K562 (cell line): ENCODE data around the gene HLA-DPA1. TPM values are rescaled to one million over a fixed set of nuclear protein-coding genes. Genes with fewer than 3 reads are reported as not detected.

Experiments
- ATAC-seq: fragments of 200-7000 bp; cut with Tn5 transposase; 3 replicates; pipeline ENCODE4 v1.9.1; 2020; ENCODE audit warnings: moderate library complexity
- BruUV-seq: library from RNA; stranded (reverse); fragments of 400-500 nt; replicated peaks from 2 replicates; lab custom pipeline; 2021; lab: Mats Ljungman, UMichigan
- CTCF ChIA-PET: fragments of 300-600 bp; formaldehyde crosslinking; extraction: SDS; loops from one replicate; lab custom pipeline; 2021; ENCODE audit warnings: low intra/inter-chr PET ratio; lab: Yijun Ruan, JAX
- POLR2A ChIA-PET: fragments of 300-600, 350-650 bp; sonication (Branson Sonifier 250); formaldehyde crosslinking; extraction: SDS; loops from one replicate; lab custom pipeline; 2021; ENCODE audit warnings: antibody characterized with exemption, inconsistent platforms; lab: Yijun Ruan, JAX
- DNase-seq, 4 experiments: peaks; one replicate each; pipeline versions ENCODE4 v3.0.0 to v3.0.0-alpha.2; 2011 to 2018; ENCODE audit warnings: low spot score in 3 of 4, mixed read lengths in 3 of 4; ENCODE audit errors: extremely low read depth in 1 of 4
- FAIRE-seq: peaks from 2 replicates; lab custom pipeline; 2011; peaks lifted over from hg19 to GRCh38; lab: Jason Lieb, UNC
- H2AFZ ChIP-seq: 2 replicates; pipeline ENCODE4 v1.6.0; 2011; ENCODE audit warnings: low read depth, low read length, control low read depth, inconsistent platforms
- H3K27ac ChIP-seq: fragments of 200-600 bp; 3 replicates; pipeline ENCODE4 v1.8.0; 2011; ENCODE audit warnings: low read depth, mild to moderate bottlenecking, control low read depth, inconsistent platforms, low read length, moderate library complexity, mixed read lengths; ENCODE audit errors: extremely low read depth
- H3K27me3 ChIP-seq, 2 experiments: fragments of 300-600 bp in 1 of 2; 2 replicates in 1 of 2; 3 replicates in 1 of 2; pipeline versions ENCODE4 v1.6.0 to v1.8.0; 2011; ENCODE audit warnings: inconsistent platforms in 2 of 2, low read length in 2 of 2, mild to moderate bottlenecking in 1 of 2, mixed read lengths in 1 of 2, moderate library complexity in 1 of 2; ENCODE audit not compliant: control insufficient read depth in 2 of 2, insufficient read depth in 2 of 2
- H3K36me3 ChIP-seq: fragments of 300-600 bp; 3 replicates; pipeline ENCODE4 v1.8.0; 2011; ENCODE audit warnings: mild to moderate bottlenecking, low read length, inconsistent platforms; ENCODE audit not compliant: control insufficient read depth, insufficient read depth
- H3K4me1 ChIP-seq, 2 experiments: fragments of 200-600 bp in 1 of 2; replicated peaks in 1 of 2; 2 replicates in 1 of 2; 3 replicates in 1 of 2; pipeline versions ENCODE4 v1.5.1 to v1.8.0; 2011; ENCODE audit warnings: inconsistent platforms in 2 of 2, low read length in 2 of 2, mild to moderate bottlenecking in 1 of 2, mixed read lengths in 1 of 2, moderate library complexity in 1 of 2; ENCODE audit not compliant: control insufficient read depth in 2 of 2, insufficient read depth in 2 of 2
- H3K4me2 ChIP-seq: 2 replicates; pipeline ENCODE4 v1.6.1; 2011; ENCODE audit warnings: low read length, control low read depth, inconsistent platforms, mixed read lengths; ENCODE audit not compliant: insufficient read depth
- H3K4me3 ChIP-seq: fragments of 200-600 bp; sonication (generic), shearing (Covaris generic); 2 replicates; pipeline ENCODE4 v1.5.1; 2016; ENCODE audit warnings: control low read depth, inconsistent platforms
- H3K79me2 ChIP-seq: fragments of 200-600 bp; 3 replicates; pipeline ENCODE4 v1.8.0; 2011; ENCODE audit warnings: low read length, inconsistent platforms; ENCODE audit not compliant: control insufficient read depth, insufficient read depth
- H3K9ac ChIP-seq, 2 experiments: 2 replicates each; pipeline versions ENCODE4 v1.6.0 to v1.6.1; 2011; ENCODE audit warnings: low read depth in 2 of 2, low read length in 2 of 2, control low read depth in 1 of 2, inconsistent platforms in 1 of 2, mild to moderate bottlenecking in 1 of 2, mixed read lengths in 1 of 2; ENCODE audit not compliant: insufficient read depth in 1 of 2
- H3K9me1 ChIP-seq: one replicate; pipeline ENCODE4 v1.6.0; 2011; ENCODE audit warnings: inconsistent platforms, mild to moderate bottlenecking, low read length, moderate library complexity; ENCODE audit not compliant: control insufficient read depth, insufficient read depth
- H3K9me3 ChIP-seq: replicated peaks from 2 replicates; pipeline ENCODE4 v1.5.1; 2011; ENCODE audit warnings: low read depth, low read length, inconsistent platforms; ENCODE audit not compliant: control insufficient read depth, insufficient read depth
- H4K20me1 ChIP-seq: replicated peaks from 2 replicates; pipeline ENCODE4 v1.6.1; 2011; ENCODE audit warnings: low read length, inconsistent platforms, mixed read lengths; ENCODE audit not compliant: control insufficient read depth, insufficient read depth
- ADNP ChIP-seq: fragments of 200-800 bp; sonication (Bioruptor generic); IDR thresholded peaks from 2 replicates; pipeline ENCODE4 v1.6.1; 2016; ENCODE audit warnings: missing genetic modification characterization, missing compliant biosample characterization
- CBFA2T3 ChIP-seq: fragments of 450-650 bp; IDR thresholded peaks from 2 replicates; pipeline ENCODE4 v1.6.1; 2017
- HDAC2 ChIP-seq: fragments of 450-650 bp; IDR thresholded peaks from 2 replicates; pipeline ENCODE4 v1.6.1; 2016; ENCODE audit warnings: mild to moderate bottlenecking
- KDM1A ChIP-seq, 2 experiments: fragments of 450-650 bp; IDR thresholded peaks; 2 replicates each; pipeline ENCODE4 v1.6.1; 2016; ENCODE audit warnings: mild to moderate bottlenecking in 2 of 2
- MEF2D ChIP-seq: conservative IDR thresholded peaks from 2 replicates; pipeline ENCODE4 v1.6.1; 2016; ENCODE audit warnings: low read depth, missing genetic modification characterization, missing compliant biosample characterization
- MYBL2 ChIP-seq, 2 experiments: fragments of 450-650 bp in 1 of 2; sonication (generic) in 1 of 2; formaldehyde crosslinking in 1 of 2; IDR thresholded peaks; 2 replicates each; pipeline versions ENCODE4 v1.6.1 to v1.8.1; 2017 to 2022; ENCODE audit warnings: borderline replicate concordance in 1 of 2, inconsistent platforms in 1 of 2, low read depth in 1 of 2, mild to moderate bottlenecking in 1 of 2, missing genetic modification reagents in 1 of 2, moderate library complexity in 1 of 2
- NR3C1 ChIP-seq: sonication (generic); formaldehyde crosslinking; IDR thresholded peaks from 2 replicates; pipeline ENCODE4 v1.8.1; 2022; ENCODE audit warnings: missing genetic modification reagents
- SAFB ChIP-seq: fragments of 200-400 bp; formaldehyde crosslinking; IDR thresholded peaks from 2 replicates; pipeline ENCODE4 v1.6.1; 2017; ENCODE audit warnings: low read depth, low read length, borderline replicate concordance
- WGBS: fragments of 100-300 bp; shearing (Covaris generic); methylation state at CpG from one replicate; pipeline ENCODE4 v1.1.6; 2016; ENCODE audit warnings: low coverage, mixed read lengths; ENCODE audit not compliant: insufficient coverage; ENCODE audit errors: missing lambda C conversion rate; 5-methylcytosine and 5-hydroxymethylcytosine counted together
- in situ Hi-C: fragments of 300-500 bp; cut with MboI; formaldehyde crosslinking; loops from 4 replicates; pipeline ENCODE4 v1.15.0; 2018; ENCODE audit warnings: inconsistent platforms, mixed read lengths
- intact Hi-C: fragments of 100-400 bp; cut with micrococcal nuclease; formaldehyde crosslinking; loops from 2 replicates; pipeline ENCODE4 v1.14.2; 2022
- polyA plus RNA-seq, 8 experiments: library from polyadenylated mRNA; depleted of rRNA in 4 of 8; stranded (reverse) in 5 of 8; unstranded in 3 of 8; fragments of >200 nt; fragmentation: Nextera tagmentation in 2 of 8; fragmentation: Illumina TruSeq in 1 of 8; extraction: Ambion mirVana in 2 of 8; extraction: Trizol in 1 of 8; gene quantifications; 2 replicates each; pipeline versions ENCODE4 v1.2.1 to v1.2.3, GENCODE V29; 2011 to 2014; ENCODE audit warnings: inconsistent platforms in 1 of 8, missing spikeins in 1 of 8
- total RNA-seq, 7 experiments: library from RNA; depleted of rRNA in 6 of 7; stranded (reverse); fragments of >200 nt in 6 of 7; fragmentation: Illumina TruSeq in 2 of 7; extraction: Trizol in 2 of 7; gene quantifications; 2 replicates each; pipeline versions ENCODE4 v1.2.1 to v1.2.3, GENCODE V29; 2011 to 2021; ENCODE audit warnings: low replicate concordance in 1 of 7
- TF ChIP-seq, protein P1 (sequence below): fragments of 250-450 bp; sonication (Bioruptor Pico); IDR thresholded peaks from 2 replicates; pipeline ENCODE4 v1.5.0; 2021; ENCODE audit warnings: mild to moderate bottlenecking, borderline replicate concordance
- TF ChIP-seq, protein P2 (sequence below): fragments of 450-650 bp; IDR thresholded peaks from 2 replicates; pipeline ENCODE4 v1.7.0; 2016; ENCODE audit warnings: borderline replicate concordance

HLA-DPA1 gene
- total and polyA plus RNA-seq, 9 of the 15 experiments (the other 6 are each of a cell fraction or from before 2014, with no cell fraction given) = 0.23 to 0.93 (median 0.55) TPM

DNA sequence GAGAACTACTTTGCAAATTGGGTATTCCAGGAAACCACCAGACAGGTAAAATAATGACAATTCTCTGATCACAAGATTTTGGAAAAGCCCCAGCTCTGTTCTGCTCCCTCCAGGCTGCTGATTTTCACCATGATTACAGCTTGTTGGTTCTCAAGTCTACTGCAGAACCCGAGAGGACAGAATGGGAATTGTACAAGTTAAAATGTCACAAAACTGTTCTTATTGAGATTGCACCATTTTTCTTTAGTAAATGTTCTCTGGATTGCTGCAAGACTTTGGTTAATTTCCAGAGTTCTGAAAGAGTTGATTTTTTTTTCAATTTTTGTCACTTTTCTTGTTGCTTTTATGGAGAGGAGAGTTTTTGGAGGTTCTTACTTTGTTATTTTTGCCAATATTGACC lies 36.9 kb downstream of the HLA-DPA1 start:
- Histone ChIP-seq H3K27ac (no peak overlapping the region), H3K27me3 (no peaks in the 10 kb centered on the region), H3K36me3 (no peaks in the 10 kb centered on the region), H3K4me2 (no peak overlapping the region), H4K20me1 (no peaks in the 10 kb centered on the region), H3K9me3 (0 out of 2 replicates have a peak, but pooled peaks cover 1% of the 10 kb centered on the region)
- BruUV-seq = no TSS peak
- no peak for ATAC-seq
- 0% methylated on average over 1 of the region's 1 CpG for WGBS
- no peak for DNase-seq
- intact Hi-C loops = no loop called here
- TF ChIP-seq CBFA2T3 = no peak
- no peak for TF ChIP-seq NR3C1
- TF ChIP-seq, protein P1, sequence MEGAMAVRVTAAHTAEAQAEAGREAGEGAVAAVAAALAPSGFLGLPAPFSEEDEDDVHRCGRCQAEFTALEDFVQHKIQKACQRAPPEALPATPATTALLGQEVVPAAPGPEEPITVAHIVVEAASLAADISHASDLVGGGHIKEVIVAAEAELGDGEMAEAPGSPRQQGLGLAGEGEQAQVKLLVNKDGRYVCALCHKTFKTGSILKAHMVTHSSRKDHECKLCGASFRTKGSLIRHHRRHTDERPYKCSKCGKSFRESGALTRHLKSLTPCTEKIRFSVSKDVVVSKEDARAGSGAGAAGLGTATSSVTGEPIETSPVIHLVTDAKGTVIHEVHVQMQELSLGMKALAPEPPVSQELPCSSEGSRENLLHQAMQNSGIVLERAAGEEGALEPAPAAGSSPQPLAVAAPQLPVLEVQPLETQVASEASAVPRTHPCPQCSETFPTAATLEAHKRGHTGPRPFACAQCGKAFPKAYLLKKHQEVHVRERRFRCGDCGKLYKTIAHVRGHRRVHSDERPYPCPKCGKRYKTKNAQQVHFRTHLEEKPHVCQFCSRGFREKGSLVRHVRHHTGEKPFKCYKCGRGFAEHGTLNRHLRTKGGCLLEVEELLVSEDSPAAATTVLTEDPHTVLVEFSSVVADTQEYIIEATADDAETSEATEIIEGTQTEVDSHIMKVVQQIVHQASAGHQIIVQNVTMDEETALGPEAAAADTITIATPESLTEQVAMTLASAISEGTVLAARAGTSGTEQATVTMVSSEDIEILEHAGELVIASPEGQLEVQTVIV (CRISPR knock-in tag) = no peak
- no peak for TF ChIP-seq KDM1A (IDR thresholded peaks at IDR 0.05)
- TF ChIP-seq, all 486 proteins: peak for 0
- H3K4me1 ChIP-seq = no peaks in the 10 kb centered on the region
- no peak for FAIRE-seq
- H3K9me1 ChIP-seq = no peaks in the 10 kb centered on the region
- in situ Hi-C loops = no loop called here
- POLR2A ChIA-PET = no interaction called here
- CTCF ChIA-PET = no interaction called here
- no peak overlapping the region for H2AFZ ChIP-seq
- no peaks in the 10 kb centered on the region for H3K79me2 ChIP-seq
- no peak overlapping the region for H3K9ac ChIP-seq
- H3K4me3 ChIP-seq = no peak overlapping the region

DNA sequence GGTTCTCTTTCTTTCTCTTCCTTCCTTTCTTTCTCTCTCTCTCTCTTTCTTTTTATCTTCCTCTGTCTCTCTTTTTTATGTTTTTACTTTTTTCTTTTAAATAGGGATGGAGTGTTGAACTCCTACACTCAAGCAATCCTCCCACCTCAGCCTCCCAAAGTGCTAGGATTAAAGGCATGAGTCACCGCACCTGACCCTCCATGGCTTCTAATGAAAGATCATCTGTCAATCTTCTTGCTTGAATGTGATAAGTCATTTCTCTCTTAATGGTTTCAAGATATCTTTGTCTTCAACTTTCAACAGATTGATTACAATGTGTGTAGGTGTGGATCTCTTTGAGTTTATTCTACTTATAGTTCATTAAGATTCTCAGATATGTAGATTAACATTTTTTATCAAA lies 38.9 kb downstream of the HLA-DPA1 start:
- intact Hi-C loops = no loop called here
- no peak for FAIRE-seq
- ChIA-PET POLR2A (no interaction called here), CTCF (no interaction called here)
- Histone ChIP-seq H3K27ac (no peak overlapping the region), H3K4me1 (no peaks in the 10 kb centered on the region), H3K9me1 (no peaks in the 10 kb centered on the region), H3K9me3 (0 out of 2 replicates have a peak, but pooled peaks cover 1% of the 10 kb centered on the region), H3K4me2 (no peak overlapping the region), H3K36me3 (no peaks in the 10 kb centered on the region), H2AFZ (no peak overlapping the region), H4K20me1 (no peaks in the 10 kb centered on the region), H3K4me3 (no peak overlapping the region), H3K79me2 (no peaks in the 10 kb centered on the region), H3K9ac (no peak overlapping the region), H3K27me3 (no peaks in the 10 kb centered on the region)
- in situ Hi-C loops = no loop called here
- BruUV-seq = no TSS peak
- ATAC-seq = no peak
- 0% methylated on average over 1 of the region's 1 CpG for WGBS
- DNase-seq = no peak
- no peak for TF ChIP-seq HDAC2
- TF ChIP-seq, protein P2, sequence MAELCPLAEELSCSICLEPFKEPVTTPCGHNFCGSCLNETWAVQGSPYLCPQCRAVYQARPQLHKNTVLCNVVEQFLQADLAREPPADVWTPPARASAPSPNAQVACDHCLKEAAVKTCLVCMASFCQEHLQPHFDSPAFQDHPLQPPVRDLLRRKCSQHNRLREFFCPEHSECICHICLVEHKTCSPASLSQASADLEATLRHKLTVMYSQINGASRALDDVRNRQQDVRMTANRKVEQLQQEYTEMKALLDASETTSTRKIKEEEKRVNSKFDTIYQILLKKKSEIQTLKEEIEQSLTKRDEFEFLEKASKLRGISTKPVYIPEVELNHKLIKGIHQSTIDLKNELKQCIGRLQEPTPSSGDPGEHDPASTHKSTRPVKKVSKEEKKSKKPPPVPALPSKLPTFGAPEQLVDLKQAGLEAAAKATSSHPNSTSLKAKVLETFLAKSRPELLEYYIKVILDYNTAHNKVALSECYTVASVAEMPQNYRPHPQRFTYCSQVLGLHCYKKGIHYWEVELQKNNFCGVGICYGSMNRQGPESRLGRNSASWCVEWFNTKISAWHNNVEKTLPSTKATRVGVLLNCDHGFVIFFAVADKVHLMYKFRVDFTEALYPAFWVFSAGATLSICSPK = no peak
- no peak for TF ChIP-seq MEF2D (tag)
- TF ChIP-seq SAFB = no peak
- no peak for TF ChIP-seq MYBL2 (IDR thresholded peaks at IDR 0.05; ENCODE audit: low read depth)
- TF ChIP-seq MYBL2 (CRISPR knock-in tag; IDR thresholded peaks at IDR 0.05; ENCODE audit: borderline replicate concordance) = no peak
- TF ChIP-seq ADNP (tag) = no peak
